K562 (cell line): ENCODE results near the gene WTAP. TPM values are rescaled to one million over a fixed set of nuclear protein-coding genes. Genes with fewer than 3 reads are reported as not detected.
A peak's percentile ranks its signal among the peaks of the same experiment; 100 is the strongest.

ENCODE experiments used
- AFF4 ChIP-seq: sonication (generic); formaldehyde crosslinking; IDR thresholded peaks from 2 replicates; pipeline ENCODE4 v1.8.0; 2023; ENCODE audit warnings: mild to moderate bottlenecking, missing genetic modification reagents
- ATF6 ChIP-seq: sonication (generic); formaldehyde crosslinking; IDR thresholded peaks from 2 replicates; pipeline ENCODE4 v1.4.0; 2020; ENCODE audit warnings: mild to moderate bottlenecking, missing genetic modification reagents
- BACH1 ChIP-seq: fragments of 200-800 bp; sonication (Bioruptor generic); IDR thresholded peaks from 2 replicates; pipeline ENCODE4 v1.6.1; 2016; ENCODE audit warnings: missing genetic modification characterization, missing compliant biosample characterization
- BDP1 ChIP-seq: IDR thresholded peaks from 3 replicates; pipeline ENCODE4 v1.6.1; 2011; ENCODE audit not compliant: insufficient read length, insufficient read depth
- CTCF ChIP-seq, 3 experiments: IDR thresholded peaks in 2 of 3; conservative IDR thresholded peaks in 1 of 3; 2 replicates each; pipeline ENCODE4 v1.5.1; 2011 to 2012; ENCODE audit warnings: low read length in 3 of 3, mild to moderate bottlenecking in 3 of 3, control low read depth in 2 of 3, improper control_type of control experiment in 1 of 3, inconsistent platforms in 1 of 3, low read depth in 1 of 3, mixed read lengths in 1 of 3, moderate library complexity in 1 of 3; ENCODE audit not compliant: insufficient read depth in 2 of 3
- GTF2F1 ChIP-seq: IDR thresholded peaks from 2 replicates; pipeline ENCODE4 v1.6.1; 2011; ENCODE audit warnings: low read depth, low read length, improper control_type of control experiment
- HIVEP1 ChIP-seq: fragments of 250-450 bp; sonication (Bioruptor Pico); IDR thresholded peaks from 2 replicates; pipeline ENCODE4 v1.4.0; 2020; ENCODE audit warnings: mild to moderate bottlenecking
- KLF6 ChIP-seq: fragments of 250-450 bp; sonication (Bioruptor Pico); IDR thresholded peaks from 2 replicates; pipeline ENCODE4 v1.4.0; 2020; ENCODE audit warnings: mild to moderate bottlenecking, moderate library complexity, borderline replicate concordance
- PCBP2 ChIP-seq: fragments of 200-400 bp; formaldehyde crosslinking; IDR thresholded peaks from 2 replicates; pipeline ENCODE4 v1.6.1; 2018; ENCODE audit warnings: low read length, low read depth, mild to moderate bottlenecking, moderate library complexity; ENCODE audit not compliant: poor library complexity, severe bottlenecking
- SMAD4 ChIP-seq: fragments of 250-450 bp; sonication (Bioruptor Pico); conservative IDR thresholded peaks from 2 replicates; pipeline ENCODE4 v1.8.0; 2021; ENCODE audit warnings: inconsistent platforms, mild to moderate bottlenecking, moderate library complexity
- TCF7 ChIP-seq: sonication (generic); IDR thresholded peaks from 2 replicates; pipeline ENCODE4 v1.6.1; 2016; ENCODE audit warnings: antibody characterized with exemption, borderline replicate concordance
- ZBTB49 ChIP-seq: sonication (generic); formaldehyde crosslinking; IDR thresholded peaks from 2 replicates; pipeline ENCODE4 v1.8.0; 2022; ENCODE audit warnings: missing genetic modification reagents, mild to moderate bottlenecking, borderline replicate concordance
- ZNF584 ChIP-seq: fragments of 200-800 bp; sonication (Bioruptor generic); IDR thresholded peaks from 2 replicates; pipeline ENCODE4 v1.6.1; 2016; ENCODE audit warnings: low read depth, mild to moderate bottlenecking, missing genetic modification characterization, missing compliant biosample characterization
- ZNF589 ChIP-seq: fragments of 200-800 bp; sonication (Bioruptor generic); IDR thresholded peaks from 2 replicates; pipeline ENCODE4 v1.6.1; 2016; ENCODE audit warnings: low read depth, missing genetic modification characterization, missing compliant biosample characterization
- ZNF76 ChIP-seq: fragments of 250-450 bp; sonication (Bioruptor Pico); IDR thresholded peaks from 2 replicates; pipeline ENCODE4 v1.4.0; 2020; ENCODE audit warnings: mild to moderate bottlenecking, moderate library complexity, borderline replicate concordance
- polyA plus RNA-seq, 8 experiments: library from polyadenylated mRNA; depleted of rRNA in 4 of 8; stranded (reverse) in 5 of 8; unstranded in 3 of 8; fragments of >200 nt; fragmentation: Nextera tagmentation in 2 of 8; fragmentation: Illumina TruSeq in 1 of 8; extraction: Ambion mirVana in 2 of 8; extraction: Trizol in 1 of 8; gene quantifications; 2 replicates each; pipeline versions ENCODE4 v1.2.1 to v1.2.3, GENCODE V29; 2011 to 2014; ENCODE audit warnings: inconsistent platforms in 1 of 8, missing spikeins in 1 of 8
- total RNA-seq, 7 experiments: library from RNA; depleted of rRNA in 6 of 7; stranded (reverse); fragments of >200 nt in 6 of 7; fragmentation: Illumina TruSeq in 2 of 7; extraction: Trizol in 2 of 7; gene quantifications; 2 replicates each; pipeline versions ENCODE4 v1.2.1 to v1.2.3, GENCODE V29; 2011 to 2021; ENCODE audit warnings: low replicate concordance in 1 of 7

The WTAP gene
- total and polyA plus RNA-seq, 9 of the 15 experiments (the other 6 are each of a cell fraction or from before 2014, with no cell fraction given): 52.4 to 156 (median 110) TPM

GRCh38 chr6:159693128-159693893 lies 34.0 kb upstream of the WTAP start, which contains the start of gene SOD2 (continued):
- TF ChIP-seq AFF4 (CRISPR knock-in tag) (peak; percentile 7; the same call in 1 of the 2 replicates), CTCF (IDR thresholded peaks at IDR 0.05 in 2 of 3, conservative IDR thresholded peaks at IDR 0.05 in 1 of 3; ENCODE audit: insufficient read depth in 2 of 3, low read depth in 1 of 3, low read length in 3 of 3) (0 out of 6 replicates have a peak, but pooled peaks of 1 of the 3 experiments have one; percentile 0), ZNF584 (CRISPR knock-in tag) (no peak), KLF6 (CRISPR knock-in tag) (peak; percentile 46; the same call in 1 of the 2 replicates), ZBTB49 (CRISPR knock-in tag) (no peak), BDP1 (no peak), ZNF589 (CRISPR knock-in tag) (peak; percentile 10; the same call in 1 of the 2 replicates), HIVEP1 (CRISPR knock-in tag) (no peak), PCBP2 (no peak), SMAD4 (CRISPR knock-in tag) (peak; percentile 68), GTF2F1 (peak; percentile 52; the same call in 1 of the 2 replicates), BACH1 (no peak), ATF6 (CRISPR knock-in tag) (no peak; the same call in 1 of the 2 replicates), ZNF76 (peak; percentile 54; the same call in 1 of the 2 replicates), TCF7 (0 out of 2 replicates have a peak, but pooled peaks have one; percentile 53)
